GM19035 (cell line): ENCODE results near the gene ZNF277.

ENCODE experiments used
- ATAC-seq: cut with Tn5 transposase; IDR thresholded peaks from one replicate; pipeline ENCODE4 v1.9.1; 2021; ENCODE audit not compliant: unreplicated experiment

ZNF277 gene

DNA sequence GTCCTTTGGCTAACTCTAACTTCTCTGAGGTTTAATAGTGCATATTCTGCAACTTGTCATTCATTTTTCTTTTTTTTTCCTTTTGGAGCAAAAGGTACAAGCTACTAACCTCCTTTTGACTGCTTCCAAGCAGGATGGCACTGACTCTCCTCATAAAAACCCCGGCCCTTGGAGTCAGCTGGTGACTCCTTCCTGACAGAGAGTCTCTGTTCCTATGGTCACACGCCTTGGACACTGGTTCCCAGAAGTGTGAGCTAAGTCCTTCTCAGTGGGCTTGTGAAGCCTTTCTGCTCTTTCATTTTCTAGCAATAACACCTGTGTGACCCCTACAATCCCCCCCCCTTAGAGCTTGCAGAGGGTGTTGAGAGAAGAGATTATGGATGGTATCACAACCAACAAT, 22.0 kb upstream of the ZNF277 start:
- ATAC-seq = no peak

DNA sequence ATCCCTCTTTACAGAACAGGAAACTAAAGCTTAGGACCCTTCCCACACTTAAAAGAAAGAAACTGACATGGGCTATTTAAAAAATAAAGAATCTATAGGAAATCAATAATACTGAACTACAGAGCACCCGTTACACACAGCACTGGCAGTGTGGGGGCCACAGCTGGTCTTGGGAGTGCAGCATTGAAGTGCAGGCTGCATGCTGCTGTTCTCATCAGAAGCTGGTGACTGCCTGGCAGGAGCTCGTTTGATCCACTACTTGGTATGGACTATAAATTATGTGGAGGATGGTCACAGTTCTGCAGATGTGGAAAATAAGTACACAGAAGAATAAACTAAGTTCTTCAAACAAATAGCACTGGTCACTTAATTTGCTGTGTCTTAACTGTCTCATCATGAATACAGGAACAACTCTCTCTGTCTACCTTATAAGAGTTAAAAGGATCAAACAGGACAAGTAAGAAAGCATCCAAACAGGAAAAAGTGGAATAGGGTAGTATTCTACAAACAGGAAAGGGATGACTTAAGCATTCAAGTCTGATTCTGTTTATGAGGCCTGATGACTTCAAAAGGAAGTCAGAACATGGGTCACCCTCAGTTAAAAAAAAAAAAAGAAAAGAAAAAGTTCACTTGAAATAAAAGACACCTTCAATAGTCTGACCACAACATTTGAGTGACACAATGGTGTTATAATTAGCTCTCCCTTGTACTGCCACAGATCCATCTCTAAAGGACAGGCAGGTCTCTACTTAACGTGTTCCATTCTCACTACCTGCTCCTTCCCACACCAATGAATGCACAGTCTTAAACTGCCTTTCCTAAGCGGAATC, 21.3 kb upstream of the ZNF277 start:
- ATAC-seq = no peak

DNA sequence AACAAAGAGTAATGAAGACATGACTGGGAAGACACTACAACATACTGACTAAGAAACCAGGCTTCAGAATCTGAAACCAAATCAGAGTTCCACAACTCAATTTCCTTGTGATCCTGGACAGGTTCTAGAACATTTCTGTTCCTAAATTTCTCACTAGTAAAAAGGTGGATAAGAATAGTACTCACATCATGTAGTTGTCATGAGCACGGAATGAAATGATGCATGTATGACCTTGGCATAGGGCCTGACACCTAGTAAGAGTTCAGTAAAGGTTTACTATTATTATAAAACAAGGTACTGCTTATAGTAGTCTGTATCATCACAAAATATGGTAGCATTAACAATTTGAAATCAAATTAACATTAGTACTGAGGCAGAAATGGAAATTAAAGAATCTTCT, 20.2 kb upstream of the ZNF277 start:
- no peak for ATAC-seq

DNA sequence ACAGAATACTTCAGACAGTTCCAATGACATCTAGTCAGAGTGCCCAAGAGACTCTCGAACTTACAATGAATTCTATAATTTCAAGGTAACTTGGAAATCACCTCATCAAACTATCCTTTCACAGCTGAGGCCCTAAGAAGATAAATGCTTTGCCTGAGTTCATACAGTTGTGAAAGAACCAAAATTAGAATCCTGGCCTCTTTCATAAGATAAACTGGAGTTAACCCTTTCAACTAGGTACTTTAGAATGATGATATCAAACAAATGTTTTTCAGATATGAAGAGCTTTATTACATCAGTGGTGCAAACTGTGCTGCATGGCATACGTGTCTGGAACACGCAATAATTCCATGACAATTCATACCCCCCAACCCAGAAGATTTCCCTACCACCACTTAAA, 18.2 kb upstream of the ZNF277 start:
- no peak for ATAC-seq

DNA sequence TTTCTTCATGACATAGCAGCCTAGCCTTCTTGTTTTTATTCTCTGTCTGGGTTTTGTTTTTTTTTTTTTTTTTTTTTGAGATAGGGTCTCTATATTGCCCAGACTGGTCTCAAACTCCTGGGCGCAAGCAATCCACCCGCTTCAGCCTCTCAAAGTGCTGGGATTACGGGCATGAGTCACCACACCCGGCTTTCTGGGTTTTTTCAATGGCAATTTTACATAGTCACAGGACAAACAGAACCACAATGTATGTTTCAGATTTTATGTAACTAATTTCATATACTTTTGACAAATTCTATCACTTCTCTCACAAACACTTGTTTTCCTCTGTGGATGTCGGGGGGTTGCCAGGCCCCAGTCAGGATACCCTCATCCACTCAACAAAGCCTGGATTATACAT, 16.8 kb upstream of the ZNF277 start:
- no peak for ATAC-seq

DNA sequence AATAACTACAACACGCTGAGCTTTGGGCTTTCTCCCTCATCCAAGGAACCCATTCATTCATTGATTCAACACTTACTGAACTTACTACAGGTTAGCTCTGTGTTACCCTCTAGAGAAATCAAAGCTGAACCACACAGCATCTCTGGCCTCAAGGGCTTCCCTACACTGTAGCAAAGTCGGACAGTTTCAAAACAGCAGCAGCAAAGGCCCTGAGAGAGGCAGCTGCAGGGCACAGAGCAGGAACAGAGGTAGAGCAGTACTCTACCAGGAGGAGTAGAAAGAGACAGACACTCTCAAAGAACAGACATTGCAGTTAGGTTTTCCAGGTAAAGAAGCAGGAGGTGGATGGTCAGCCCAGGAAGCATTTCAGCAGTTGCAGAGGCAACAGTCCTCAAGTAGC, 16.4 kb upstream of the ZNF277 start:
- ATAC-seq = no peak

DNA sequence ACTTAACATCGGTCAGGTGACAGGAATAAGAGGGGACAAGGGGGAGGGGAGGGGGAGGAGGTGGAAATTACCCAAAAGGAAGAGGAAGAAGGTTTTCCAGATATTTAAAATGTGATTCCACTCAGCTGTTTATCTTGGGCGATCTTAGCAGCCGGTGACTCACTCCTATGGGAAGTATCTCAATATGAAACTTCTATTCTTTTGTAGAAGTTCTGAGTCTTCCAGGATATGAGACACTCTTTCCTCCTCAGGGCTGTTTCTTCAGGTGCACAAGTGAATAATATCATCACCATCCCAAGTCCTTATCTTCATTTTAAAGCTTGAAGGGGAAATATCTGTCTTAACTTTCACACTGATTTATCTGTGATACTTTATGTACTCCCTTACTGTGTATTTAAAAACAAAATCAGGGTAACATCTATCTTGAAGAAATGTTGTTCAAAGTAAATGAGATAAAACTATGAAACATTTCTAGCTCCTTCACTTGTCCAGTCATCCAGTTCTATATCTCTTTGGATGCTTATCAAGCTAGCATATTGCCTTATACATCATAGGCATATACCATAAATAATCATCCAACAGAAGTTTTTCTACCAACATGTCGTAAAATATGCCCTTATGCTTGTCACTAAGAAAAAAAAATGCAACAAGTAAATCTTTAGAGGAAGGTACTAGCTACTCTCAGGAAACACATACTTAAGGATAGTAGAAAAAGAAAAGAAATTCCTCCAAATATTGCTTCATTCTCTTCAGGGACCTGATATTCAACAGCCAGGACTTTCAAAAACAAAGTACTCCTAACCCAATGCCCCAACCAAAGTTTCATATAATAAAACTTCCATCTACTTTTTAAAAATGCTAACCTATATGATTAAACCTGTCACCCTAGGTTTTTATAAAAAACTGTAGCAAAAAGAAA, 14.0 kb upstream of the ZNF277 start:
- ATAC-seq = no peak

DNA sequence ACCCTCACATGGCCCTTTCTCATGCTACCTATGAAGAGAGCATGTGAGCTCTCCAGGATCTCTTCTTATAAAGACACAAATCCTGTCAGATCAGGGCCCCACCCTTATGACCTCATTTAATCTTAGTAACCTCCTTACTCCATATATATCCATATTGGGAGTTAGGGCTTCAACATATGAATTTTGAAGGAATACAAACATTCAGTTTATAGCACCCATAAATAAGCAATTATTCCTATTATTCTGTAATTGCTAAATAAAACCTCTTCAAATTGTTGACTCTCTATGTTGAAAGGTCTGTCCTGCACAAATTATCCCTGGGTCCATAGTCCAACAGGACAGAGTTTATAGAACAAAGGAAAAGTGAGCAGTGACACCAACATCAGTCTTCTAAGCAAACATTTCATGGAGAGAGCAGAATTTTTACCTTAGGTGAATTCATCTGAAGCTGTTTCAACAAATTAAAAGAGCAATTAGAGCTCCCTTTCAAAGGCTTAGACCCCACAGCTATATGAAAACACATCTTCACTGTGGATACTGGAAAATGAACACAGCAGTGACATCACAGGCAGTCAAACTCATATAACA, 12.5 kb upstream of the ZNF277 start:
- ATAC-seq = no peak

DNA sequence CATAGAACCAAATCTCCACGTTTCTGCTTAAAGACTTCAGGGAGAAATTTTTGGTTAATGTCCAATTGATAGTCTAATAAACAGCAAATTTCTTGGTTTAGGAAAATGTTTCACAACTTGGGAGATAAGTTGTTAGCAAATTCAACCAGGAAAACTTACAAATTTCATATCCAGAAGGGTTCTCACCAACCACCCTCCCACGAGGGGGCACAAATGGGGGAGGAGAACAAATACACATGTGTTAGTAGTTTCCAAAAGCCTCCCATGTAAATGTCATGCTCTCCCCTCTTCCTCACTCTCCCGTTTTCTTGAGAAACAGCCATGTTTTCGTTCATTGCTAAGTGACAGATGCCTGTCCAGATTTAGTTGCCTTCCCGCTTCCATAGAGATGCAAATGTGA, 10.8 kb upstream of the ZNF277 start:
- no peak for ATAC-seq

DNA sequence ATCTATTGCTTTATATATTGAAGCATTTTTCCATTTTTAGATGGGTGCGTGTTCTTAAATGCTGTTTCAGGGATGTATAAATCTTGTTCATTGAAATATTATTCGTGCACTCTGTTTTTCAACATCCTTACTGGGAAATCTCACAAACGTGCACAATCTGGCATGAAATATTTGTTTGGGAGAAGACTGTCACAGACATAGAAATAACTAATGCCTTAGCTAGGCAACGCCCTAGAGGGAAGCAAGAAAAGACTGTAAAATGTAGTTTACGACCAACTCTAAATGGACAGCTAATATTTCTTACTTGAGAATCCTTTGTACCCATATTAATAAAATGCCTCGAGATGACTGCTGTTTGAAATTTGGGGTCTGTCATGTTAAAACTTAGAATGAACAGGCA, 9.2 kb upstream of the ZNF277 start:
- no peak for ATAC-seq

DNA sequence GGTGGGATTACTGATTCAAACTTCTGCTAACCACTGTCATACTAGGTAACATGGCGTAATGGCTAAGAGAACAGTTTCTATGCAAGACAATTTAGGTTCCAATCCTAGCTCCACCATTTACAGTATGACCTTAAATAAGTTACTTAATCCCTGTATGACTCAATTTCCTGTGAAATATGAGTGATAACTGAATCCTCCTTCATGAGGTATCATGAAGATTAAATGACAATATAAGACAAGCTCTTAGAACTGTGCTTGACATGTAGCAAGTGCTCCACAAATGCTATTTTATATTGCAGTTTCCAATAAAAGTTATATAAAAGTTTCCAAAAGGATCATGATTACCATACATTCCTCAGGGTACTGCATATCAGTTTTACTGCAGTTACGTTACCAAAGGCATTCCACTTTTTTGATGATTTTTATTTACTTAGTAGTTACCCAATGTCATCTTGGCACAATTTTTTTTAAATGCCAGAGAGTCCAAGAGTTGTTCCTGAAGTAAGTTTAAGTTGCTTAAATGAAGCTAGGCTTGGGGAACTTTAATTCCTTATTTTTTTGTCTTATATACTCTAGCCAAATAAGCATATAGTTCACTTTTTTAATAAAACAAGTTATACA, 7.3 kb upstream of the ZNF277 start:
- no peak for ATAC-seq

DNA sequence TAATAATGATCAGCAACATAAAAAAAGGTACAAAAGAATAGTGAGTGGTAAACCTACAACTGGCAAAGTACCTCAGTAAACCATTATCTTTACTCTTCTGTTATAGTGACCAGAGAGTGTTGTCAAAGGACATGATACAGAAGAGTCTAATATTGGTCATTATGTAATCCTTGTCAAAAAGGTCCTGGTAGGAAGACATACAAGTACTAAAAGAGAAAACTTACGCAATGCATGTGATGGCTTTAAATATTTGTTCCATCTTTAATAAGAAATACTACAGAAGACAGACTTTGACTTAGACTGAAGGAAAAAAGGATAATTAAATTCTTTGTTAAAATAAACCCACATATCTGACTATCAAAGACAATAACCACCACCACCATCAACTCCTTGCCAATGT, 6.8 kb upstream of the ZNF277 start:
- no peak for ATAC-seq

DNA sequence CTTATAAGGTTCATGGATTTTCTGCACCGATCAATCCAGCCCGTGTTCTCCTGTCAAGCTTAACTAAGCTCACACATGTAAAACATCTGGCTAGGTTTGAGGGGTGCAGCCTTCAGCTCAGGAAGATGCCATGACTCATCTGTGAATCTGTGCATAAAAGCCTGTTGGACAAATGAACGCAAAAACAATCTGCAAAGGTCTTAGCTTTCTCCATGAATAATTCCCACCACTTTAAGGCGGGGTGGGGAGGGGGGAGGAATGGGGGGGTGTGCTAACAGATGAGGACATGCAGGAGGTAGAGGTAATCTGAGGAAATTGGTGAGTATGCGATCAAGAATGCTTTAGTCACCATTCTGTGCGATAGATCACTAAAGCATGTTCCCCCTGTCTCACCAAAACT, 5.1 kb upstream of the ZNF277 start:
- ATAC-seq = no peak

DNA sequence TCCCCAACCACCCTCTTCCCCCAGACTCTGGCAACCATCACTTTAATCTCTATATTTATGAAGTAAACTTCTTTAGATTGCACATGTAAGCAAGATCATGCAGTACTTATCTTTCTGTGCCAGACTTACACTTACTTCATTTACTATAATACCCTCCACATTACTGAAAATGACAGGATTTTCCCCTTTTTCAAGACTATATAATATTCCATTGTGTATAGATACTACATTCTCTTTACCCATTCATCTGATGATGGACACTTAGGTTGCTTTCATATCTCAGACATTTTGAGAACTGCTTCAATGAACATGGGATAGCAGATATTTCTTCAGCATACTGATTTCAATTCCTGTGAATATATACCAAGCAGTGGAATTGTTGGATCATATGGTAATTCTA, 4.7 kb upstream of the ZNF277 start:
- no peak for ATAC-seq

DNA sequence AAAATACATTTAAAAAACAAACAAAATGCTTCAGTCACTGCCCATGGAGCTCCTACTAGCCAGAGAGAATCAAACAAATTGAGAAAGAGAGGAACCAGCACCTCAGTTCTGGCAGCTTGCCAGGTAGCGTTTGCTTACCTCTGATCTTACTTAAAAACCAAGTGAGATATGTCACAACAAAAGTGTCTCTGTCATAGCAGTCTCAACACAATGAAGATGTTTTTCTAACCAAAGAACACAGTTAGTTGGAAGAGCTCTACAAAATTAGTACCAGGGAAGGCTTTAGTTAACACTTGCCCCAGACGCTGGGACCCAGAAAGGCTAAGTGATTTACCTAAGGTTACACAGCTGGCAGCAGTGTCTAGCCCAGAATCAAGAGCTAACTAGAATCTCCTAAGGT, 3.7 kb upstream of the ZNF277 start:
- no peak for ATAC-seq

DNA sequence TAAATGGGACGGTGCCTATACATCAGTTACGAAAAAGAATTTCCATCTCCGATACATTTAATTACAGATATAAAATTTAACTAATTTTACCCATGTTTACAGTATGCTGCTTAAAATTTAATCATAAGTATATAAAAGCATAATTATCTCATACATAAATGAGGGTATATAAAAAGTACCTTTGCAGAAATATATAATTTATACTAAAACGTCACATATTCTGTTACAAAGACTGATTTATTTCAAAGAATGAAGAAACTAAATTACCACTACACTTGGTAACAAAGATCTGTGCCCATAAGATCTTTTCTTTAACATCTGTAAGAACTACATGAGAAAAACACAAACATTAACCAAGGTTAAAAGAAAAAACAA, 3.1 kb upstream of the ZNF277 start:
- ATAC-seq = no peak

DNA sequence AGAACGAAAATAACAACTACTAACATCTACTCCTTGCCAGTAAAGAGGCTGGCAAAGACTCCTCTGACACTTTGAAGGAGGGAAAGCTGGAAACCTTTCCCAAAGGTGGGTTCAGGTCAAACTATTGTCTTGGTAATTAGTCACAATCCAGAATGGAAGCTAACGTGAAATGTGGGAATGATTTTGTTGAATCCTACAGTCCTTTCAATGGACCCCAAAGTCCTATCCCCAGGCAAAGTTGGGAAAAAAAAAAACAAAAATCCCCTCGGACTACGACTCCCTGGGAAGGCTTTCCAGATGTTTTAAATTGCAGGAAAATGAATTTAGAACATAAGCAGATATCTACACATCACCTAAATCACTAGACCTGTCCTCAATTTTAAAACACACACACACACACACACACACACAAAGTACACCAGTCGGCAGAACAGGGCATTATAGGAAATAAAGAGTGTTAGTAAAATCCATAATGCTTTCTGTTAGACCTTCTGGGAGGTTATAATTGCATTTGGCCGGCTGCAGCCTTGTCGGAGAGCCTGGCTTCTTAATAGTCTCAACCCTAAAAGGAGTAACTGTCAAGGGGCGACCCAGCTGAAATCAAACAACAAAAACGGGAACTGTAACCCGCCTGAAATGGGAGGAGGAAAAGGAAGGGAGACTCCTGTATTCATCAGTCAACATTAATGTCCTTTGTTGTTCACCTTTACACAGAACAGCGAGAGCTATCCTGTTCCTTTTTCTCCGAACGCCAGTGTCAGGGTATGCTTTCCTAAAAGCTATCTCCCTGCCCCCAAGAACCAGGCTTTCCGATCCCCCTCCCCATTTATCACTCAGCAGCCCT, 1.8 kb upstream of the ZNF277 start:
- ATAC-seq = no peak

DNA sequence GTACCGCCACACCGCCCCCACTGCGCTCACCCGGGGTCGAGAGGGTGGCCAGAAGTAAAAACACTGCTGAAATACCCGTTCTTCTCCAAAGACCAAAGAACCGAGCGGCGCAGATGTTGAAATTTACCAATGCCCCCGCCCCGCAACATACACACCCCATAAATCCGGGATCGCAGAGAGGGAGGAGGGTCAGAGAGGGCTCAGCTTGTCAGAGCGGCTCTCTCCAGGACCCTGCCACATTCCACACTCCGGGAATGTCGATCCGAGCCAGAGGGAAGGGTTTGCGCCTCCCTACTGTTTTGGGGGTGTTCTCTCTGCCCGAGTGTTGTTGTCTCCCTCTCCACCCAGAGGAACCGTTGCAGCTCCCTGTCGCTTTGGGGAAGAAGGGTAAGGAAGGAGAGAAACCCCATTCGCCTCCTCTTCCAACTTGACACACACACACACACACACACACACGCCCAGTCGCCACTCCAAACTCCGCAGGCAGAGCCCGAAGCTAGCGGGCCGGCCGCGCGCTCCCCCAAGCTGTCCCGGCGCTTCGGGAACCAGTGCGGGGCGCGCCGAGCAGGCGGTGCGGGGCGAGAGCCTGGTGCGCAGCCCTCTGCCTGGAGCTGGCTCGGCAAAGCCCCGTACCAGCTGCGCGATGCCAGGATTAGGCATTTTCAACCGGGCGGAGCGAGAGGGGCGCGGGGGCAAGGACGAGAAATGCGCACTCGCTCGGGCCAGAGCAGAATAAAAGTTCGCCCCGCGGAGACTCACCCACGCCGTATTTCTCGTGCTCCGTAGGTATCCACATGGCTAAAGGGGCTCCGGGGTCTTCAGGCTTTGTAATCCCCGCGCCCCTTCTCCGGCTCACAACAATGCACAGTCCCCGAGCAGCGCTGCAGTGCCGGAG, 905 bp upstream of the ZNF277 start:
- peak; percentile 4 for ATAC-seq

DNA sequence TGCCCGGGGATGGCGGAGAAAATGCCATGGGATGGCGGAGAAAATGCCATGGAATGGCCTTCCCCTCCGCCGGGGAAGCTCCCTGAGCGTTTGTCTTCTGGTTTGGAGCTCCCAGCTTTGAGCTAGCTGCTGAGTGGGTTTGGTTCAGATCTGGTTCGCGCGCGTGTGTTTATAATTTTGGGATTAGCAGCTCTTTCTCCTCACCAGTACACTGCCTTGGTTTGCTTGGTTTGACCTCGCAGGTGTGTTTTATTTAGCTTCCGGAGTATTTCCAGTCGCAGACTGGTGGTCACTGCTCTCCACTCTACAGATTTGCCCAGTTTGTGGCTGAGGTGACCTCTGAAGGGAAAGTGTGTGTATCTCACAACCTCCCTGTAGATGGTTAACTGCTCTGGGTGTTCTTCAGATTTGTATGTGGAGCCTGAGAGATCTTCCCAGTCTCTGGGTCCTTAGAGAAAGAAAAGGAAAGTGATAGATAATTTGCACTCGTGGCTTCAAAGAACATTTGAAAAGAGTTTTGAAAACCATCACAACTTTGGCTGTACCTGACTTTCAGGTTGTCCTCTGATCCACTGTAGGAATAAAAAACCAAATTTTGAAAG, 597 bp downstream of the ZNF277 start:
- no peak for ATAC-seq
